ENCODE data around the gene TSPAN14.

- TF ChIP-seq CTCF (IDR thresholded peaks at IDR 0.05; ENCODE audit: low read length) (no peak), EZH2 (IDR thresholded peaks at IDR 0.05; ENCODE audit: borderline replicate concordance, low read length) (no peak)
These were observed 86.0 kb downstream of the TSPAN14 start for GRCh38 chr10:80540136-80540535.

All from OCI-LY1 (cell line).